B cell (primary cell): Measurements from ENCODE around the gene OTOP2. TPM values are rescaled to one million over a fixed set of nuclear protein-coding genes. Genes with fewer than 3 reads are reported as not detected.

ENCODE experiments used
- ATAC-seq: fragments of 200-7000 bp; cut with Tn5 transposase; one replicate; pipeline ENCODE4 v1.10.0; 2021; ENCODE audit warnings: low read depth, mild to moderate bottlenecking, moderate number of reproducible peaks, moderate library complexity
- CTCF ChIA-PET: fragments of 350-600 bp; sonication (Branson Sonifier 250); formaldehyde crosslinking; loops from one replicate; lab custom pipeline; 2021; ENCODE audit warnings: antibody characterized with exemption, inconsistent platforms; lab: Charles Lee
- POLR2A ChIA-PET: fragments of 350-600 bp; sonication (Branson Sonifier 250); formaldehyde crosslinking; loops from one replicate; lab custom pipeline; 2021; ENCODE audit warnings: antibody characterized with exemption; lab: Charles Lee
- DNase-seq: peaks from one replicate; pipeline ENCODE4 v3.0.0; 2013
- H2AFZ ChIP-seq: 2 replicates; pipeline ENCODE4 v1.6.1; 2012; ENCODE audit warnings: mild to moderate bottlenecking, low read depth, low read length; ENCODE audit not compliant: insufficient read depth, poor library complexity, severe bottlenecking
- H3K27ac ChIP-seq, 2 donors: 1 replicate in 1 of 2; 2 replicates in 1 of 2; pipeline ENCODE4 v1.5.1; 2012 to 2013; ENCODE audit warnings: low read length in 2 of 2, mild to moderate bottlenecking in 2 of 2, moderate library complexity in 1 of 2
- H3K27me3 ChIP-seq, 4 experiments: fragments of 200-600 bp in 1 of 4; sonication (generic) in 1 of 4; replicated peaks in 1 of 4; 1 replicate in 2 of 4; 2 replicates in 2 of 4; pipeline versions ENCODE4 v1.6.1 to v1.7.0; 2013 to 2016; ENCODE audit warnings: low read length in 3 of 4, mild to moderate bottlenecking in 2 of 4, mixed read lengths in 1 of 4, moderate library complexity in 1 of 4; ENCODE audit not compliant: insufficient read depth in 4 of 4, control insufficient read depth in 3 of 4; ENCODE audit errors: control extremely low read depth in 1 of 4
- H3K36me3 ChIP-seq, 2 experiments: replicated peaks in 1 of 2; 1 replicate in 1 of 2; 2 replicates in 1 of 2; pipeline versions ENCODE4 v1.6.1 to v1.7.1; 2013; ENCODE audit warnings: low read length in 1 of 2; ENCODE audit not compliant: insufficient read depth in 2 of 2, control insufficient read depth in 1 of 2; ENCODE audit errors: control extremely low read depth in 1 of 2, extremely low read depth in 1 of 2
- H3K4me1 ChIP-seq, 2 donors: fragments of 200-600 bp in 1 of 2; sonication (generic) in 1 of 2; 1 replicate in 1 of 2; 2 replicates in 1 of 2; pipeline versions ENCODE4 v1.5.1 to v1.6.1; 2013 to 2017; ENCODE audit warnings: low read length in 2 of 2; ENCODE audit not compliant: control insufficient read depth in 2 of 2, insufficient read depth in 2 of 2
- H3K4me2 ChIP-seq: replicated peaks from 2 replicates; pipeline ENCODE3; 2012; ENCODE audit warnings: mild to moderate bottlenecking, low read depth, low read length; ENCODE audit not compliant: poor library complexity, severe bottlenecking
- H3K4me3 ChIP-seq, 5 experiments: fragments of 200-600 bp in 1 of 5; sonication (generic) in 1 of 5; 1 replicate in 3 of 5; 2 replicates in 2 of 5; pipeline versions ENCODE4 v1.5.1 to v1.7.0; 2011 to 2016; ENCODE audit warnings: low read length in 4 of 5, mild to moderate bottlenecking in 4 of 5, low read depth in 2 of 5, control low read depth in 1 of 5, moderate library complexity in 1 of 5; ENCODE audit not compliant: insufficient read depth in 1 of 5; ENCODE audit errors: control extremely low read depth in 1 of 5, extremely low read depth in 1 of 5
- H3K79me2 ChIP-seq: fragments of 200-600 bp; sonication (generic); one replicate; pipeline ENCODE4 v1.6.0; 2016; ENCODE audit warnings: low read length; ENCODE audit not compliant: control insufficient read depth, insufficient read depth
- H3K9ac ChIP-seq: fragments of 200-600 bp; sonication (generic); 2 replicates; pipeline ENCODE4 v1.6.1; 2017; ENCODE audit warnings: mild to moderate bottlenecking, low read length, moderate library complexity
- H3K9me3 ChIP-seq, 3 donors: one replicate each; pipeline versions ENCODE4 v1.6.1 to v1.7.1; 2013; ENCODE audit warnings: low read length in 2 of 3; ENCODE audit not compliant: control insufficient read depth in 2 of 3, insufficient read depth in 1 of 3; ENCODE audit errors: control extremely low read depth in 1 of 3
- H4K20me1 ChIP-seq: 2 replicates; pipeline ENCODE4 v1.6.0; 2012; ENCODE audit warnings: mild to moderate bottlenecking, low read length; ENCODE audit not compliant: insufficient read depth, control insufficient read depth, poor library complexity, severe bottlenecking
- H3K27ac Mint-ChIP-seq: one replicate; pipeline ENCODE4 v1.8.0; 2021; ENCODE audit warnings: mixed read lengths
- H3K27me3 Mint-ChIP-seq: one replicate; pipeline ENCODE4 v1.8.0; 2021; ENCODE audit warnings: mixed read lengths
- H3K4me1 Mint-ChIP-seq: one replicate; pipeline ENCODE4 v1.8.0; 2021; ENCODE audit warnings: mixed read lengths
- H3K4me3 Mint-ChIP-seq: one replicate; pipeline ENCODE4 v1.8.0; 2021; ENCODE audit warnings: mixed read lengths
- H3K9me3 Mint-ChIP-seq: one replicate; pipeline ENCODE4 v1.8.0; 2022; ENCODE audit warnings: mixed read lengths; ENCODE audit not compliant: insufficient read depth
- EZH2 ChIP-seq: IDR thresholded peaks from 2 replicates; pipeline ENCODE4 v1.6.1; 2012; ENCODE audit warnings: borderline replicate concordance, low read depth, mild to moderate bottlenecking, moderate library complexity, low read length; ENCODE audit not compliant: insufficient read depth, poor library complexity, severe bottlenecking
- WGBS: methylation state at CpG from one replicate; pipeline ENCODE4 v1.1.5; 2013; ENCODE audit warnings: missing lambda C conversion rate; ENCODE audit not compliant: insufficient coverage; 5-methylcytosine and 5-hydroxymethylcytosine counted together
- intact Hi-C: fragments of 100-400 bp; cut with micrococcal nuclease; formaldehyde crosslinking; loops from one replicate; pipeline ENCODE4 v1.10.0; 2022
- polyA plus RNA-seq: library from polyadenylated mRNA; depleted of rRNA; stranded (reverse); fragments of >200 nt; gene quantifications from 2 replicates; pipeline ENCODE4 v1.2.3, GENCODE V29; 2012
- total RNA-seq, 2 donors: library from RNA; stranded (reverse); fragments of 120-200 nt in 1 of 2; gene quantifications; 1 replicate in 1 of 2; 2 replicates in 1 of 2; pipeline versions ENCODE4 v1.2.3 to v1.2.4, GENCODE V29; 2013 to 2022
- TF ChIP-seq, protein P1 (sequence below): fragments of 200-600 bp; IDR thresholded peaks from one replicate; pipeline ENCODE4 v1.8.0; 2022; ENCODE audit warnings: antibody characterized with exemption, mild to moderate bottlenecking

The OTOP2 gene
- total and polyA plus RNA-seq, 2 donors (not counting 1 experiment from before 2014, with no cell fraction given): not detected

DNA sequence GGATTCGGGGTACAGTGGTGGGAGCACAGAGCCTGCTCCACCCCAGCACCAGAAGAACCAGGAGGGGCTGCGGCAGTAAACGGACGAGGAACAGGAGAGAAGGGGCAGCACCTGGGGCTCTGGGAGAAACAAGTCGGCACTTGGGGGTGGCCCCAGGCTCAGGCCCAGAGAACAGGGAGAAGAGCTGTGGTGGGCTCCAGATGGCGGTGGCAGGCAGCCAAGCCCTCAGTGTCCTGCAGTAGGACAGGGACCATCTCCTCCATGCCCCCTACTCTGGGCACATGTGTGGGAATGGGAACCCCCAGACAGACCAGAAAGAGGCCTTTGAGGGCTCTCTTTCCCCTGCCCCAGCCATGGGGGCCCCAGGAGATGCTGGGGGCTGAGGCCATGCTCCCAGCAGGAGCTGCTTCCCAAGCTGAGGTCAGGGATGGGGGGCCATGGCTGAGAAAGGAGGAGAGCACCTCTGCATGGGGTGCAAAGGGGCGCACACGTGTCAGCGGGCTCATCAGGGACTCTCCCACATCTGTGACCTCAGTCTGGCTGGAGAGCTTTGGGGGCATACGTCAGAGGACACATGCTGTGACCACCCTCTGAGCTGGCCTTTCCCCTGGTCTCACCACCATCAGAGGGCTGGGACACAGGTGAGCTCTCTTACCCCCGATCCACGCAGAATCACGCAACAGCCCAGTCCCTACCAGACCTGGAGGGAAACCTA, 7.8 kb upstream of the OTOP2 start:
- Histone ChIP-seq H4K20me1 (no peaks in the 10 kb centered on the region), H3K9ac (no peak overlapping the region), H3K9me3 (peaks cover 0 to 8% (median 0%) of the 10 kb centered on the region in 3 donors), H3K4me3 (no peak overlapping the region), H3K36me3 (no peaks in the 10 kb centered on the region), H3K4me1 (no peaks in the 10 kb centered on the region), H3K27me3 (peaks cover 0 to 39% (median 7%) of the 10 kb centered on the region in 4 experiments), H3K27ac (no peak overlapping the region), H2AFZ (no peak overlapping the region), H3K79me2 (no peaks in the 10 kb centered on the region), H3K4me2 (no peak overlapping the region)
- peaks cover 36% of the 10 kb centered on the region for H3K27me3 Mint-ChIP-seq
- no peak for TF ChIP-seq EZH2
- TF ChIP-seq, protein P1, sequence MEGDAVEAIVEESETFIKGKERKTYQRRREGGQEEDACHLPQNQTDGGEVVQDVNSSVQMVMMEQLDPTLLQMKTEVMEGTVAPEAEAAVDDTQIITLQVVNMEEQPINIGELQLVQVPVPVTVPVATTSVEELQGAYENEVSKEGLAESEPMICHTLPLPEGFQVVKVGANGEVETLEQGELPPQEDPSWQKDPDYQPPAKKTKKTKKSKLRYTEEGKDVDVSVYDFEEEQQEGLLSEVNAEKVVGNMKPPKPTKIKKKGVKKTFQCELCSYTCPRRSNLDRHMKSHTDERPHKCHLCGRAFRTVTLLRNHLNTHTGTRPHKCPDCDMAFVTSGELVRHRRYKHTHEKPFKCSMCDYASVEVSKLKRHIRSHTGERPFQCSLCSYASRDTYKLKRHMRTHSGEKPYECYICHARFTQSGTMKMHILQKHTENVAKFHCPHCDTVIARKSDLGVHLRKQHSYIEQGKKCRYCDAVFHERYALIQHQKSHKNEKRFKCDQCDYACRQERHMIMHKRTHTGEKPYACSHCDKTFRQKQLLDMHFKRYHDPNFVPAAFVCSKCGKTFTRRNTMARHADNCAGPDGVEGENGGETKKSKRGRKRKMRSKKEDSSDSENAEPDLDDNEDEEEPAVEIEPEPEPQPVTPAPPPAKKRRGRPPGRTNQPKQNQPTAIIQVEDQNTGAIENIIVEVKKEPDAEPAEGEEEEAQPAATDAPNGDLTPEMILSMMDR: no peak
- DNase-seq: no peak
- CTCF ChIA-PET: interaction anchor here (0.9 kb wide), 1 partner anchor 42 kb away, joined by 3 read pairs; no protein-coding TSS in a partner anchor
- H3K9me3 Mint-ChIP-seq: no peaks in the 10 kb centered on the region
- peak overlapping the region; percentile 41 for H3K27ac Mint-ChIP-seq
- H3K4me1 Mint-ChIP-seq: no peaks in the 10 kb centered on the region
- H3K4me3 Mint-ChIP-seq: no peak overlapping the region
- intact Hi-C loops: no loop called here
- no peak for ATAC-seq
- POLR2A ChIA-PET: no interaction called here
- WGBS: 87% methylated on average over 13 of the region's 13 CpGs

- intact Hi-C loops: no loop called here
- no peaks in the 10 kb centered on the region for H3K9me3 Mint-ChIP-seq
- DNase-seq (no peak), ATAC-seq (no peak)
- Histone ChIP-seq H3K4me1 (no peaks in the 10 kb centered on the region), H3K79me2 (no peaks in the 10 kb centered on the region), H3K27ac (no peak overlapping the region), H3K4me3 (no peak overlapping the region), H3K9ac (no peak overlapping the region), H3K27me3 (peaks cover 0 to 44% (median 10%) of the 10 kb centered on the region in 4 experiments), H4K20me1 (no peaks in the 10 kb centered on the region), H3K36me3 (no peaks in the 10 kb centered on the region), H3K4me2 (no peak overlapping the region), H3K9me3 (peaks cover 0 to 8% (median 0%) of the 10 kb centered on the region in 3 donors), H2AFZ (no peak overlapping the region)
- TF ChIP-seq, protein P1: no peak
- no peak for TF ChIP-seq EZH2
- peak overlapping the region; percentile 41 for H3K27ac Mint-ChIP-seq
- H3K4me1 Mint-ChIP-seq: no peaks in the 10 kb centered on the region
- ChIA-PET POLR2A (no interaction called here), CTCF (interaction anchor here (0.9 kb wide), 1 partner anchor 41 kb away, joined by 3 read pairs; no protein-coding TSS in a partner anchor)
- H3K4me3 Mint-ChIP-seq: no peak overlapping the region
- peaks cover 38% of the 10 kb centered on the region for H3K27me3 Mint-ChIP-seq
- WGBS: 92% methylated on average over 9 of the region's 11 CpGs
These were observed 7.2 kb upstream of the OTOP2 start for GRCh38 chr17:74916851-74917199.
